Measurements from ENCODE around the gene PIEZO1. TPM values are rescaled to one million over a fixed set of nuclear protein-coding genes. Genes with fewer than 3 reads are reported as not detected.

PIEZO1 gene
- total and polyA plus RNA-seq, 9 of the 15 experiments (the other 6 are each of a cell fraction or from before 2014, with no cell fraction given): 3.6 to 432 (median 131) TPM

DNA sequence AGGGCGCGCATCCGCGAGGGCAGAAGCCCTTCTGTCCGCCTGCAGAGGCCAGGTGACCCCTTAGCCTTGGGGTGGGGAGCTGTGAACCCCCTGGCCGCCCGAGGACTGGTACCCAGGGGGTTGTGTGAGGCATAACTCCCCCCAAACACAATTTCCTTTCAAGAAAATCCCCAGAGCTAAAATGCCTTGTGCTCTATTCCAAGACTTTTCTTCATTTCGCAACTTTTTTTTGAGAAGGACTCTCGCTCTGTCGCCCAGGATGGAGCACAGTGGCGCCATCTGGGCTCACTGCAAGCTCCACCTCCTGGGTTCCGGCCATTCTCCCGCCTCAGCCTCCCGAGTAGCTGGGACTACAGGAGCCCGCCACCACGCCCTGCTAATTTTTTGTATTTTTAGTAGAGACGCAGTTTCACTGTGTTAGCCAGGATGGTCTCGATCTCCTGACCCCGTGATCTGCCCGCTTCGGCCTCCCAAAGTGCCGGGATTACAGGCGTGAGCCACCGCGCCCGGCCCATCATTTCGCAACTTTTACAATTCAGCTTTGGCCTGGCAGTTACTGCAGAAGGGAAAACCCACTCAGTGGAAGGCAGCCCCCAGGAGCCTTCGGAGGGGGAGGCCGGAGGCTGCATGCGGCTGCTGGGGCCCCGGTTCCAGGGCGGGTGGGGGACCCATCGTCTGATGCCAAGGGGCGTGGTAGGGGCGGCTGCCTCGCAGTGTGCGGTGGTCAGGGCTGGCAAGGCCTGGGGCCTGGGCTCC is 27.7 kb upstream of the PIEZO1 start (continued):
- TF ChIP-seq, protein P1, sequence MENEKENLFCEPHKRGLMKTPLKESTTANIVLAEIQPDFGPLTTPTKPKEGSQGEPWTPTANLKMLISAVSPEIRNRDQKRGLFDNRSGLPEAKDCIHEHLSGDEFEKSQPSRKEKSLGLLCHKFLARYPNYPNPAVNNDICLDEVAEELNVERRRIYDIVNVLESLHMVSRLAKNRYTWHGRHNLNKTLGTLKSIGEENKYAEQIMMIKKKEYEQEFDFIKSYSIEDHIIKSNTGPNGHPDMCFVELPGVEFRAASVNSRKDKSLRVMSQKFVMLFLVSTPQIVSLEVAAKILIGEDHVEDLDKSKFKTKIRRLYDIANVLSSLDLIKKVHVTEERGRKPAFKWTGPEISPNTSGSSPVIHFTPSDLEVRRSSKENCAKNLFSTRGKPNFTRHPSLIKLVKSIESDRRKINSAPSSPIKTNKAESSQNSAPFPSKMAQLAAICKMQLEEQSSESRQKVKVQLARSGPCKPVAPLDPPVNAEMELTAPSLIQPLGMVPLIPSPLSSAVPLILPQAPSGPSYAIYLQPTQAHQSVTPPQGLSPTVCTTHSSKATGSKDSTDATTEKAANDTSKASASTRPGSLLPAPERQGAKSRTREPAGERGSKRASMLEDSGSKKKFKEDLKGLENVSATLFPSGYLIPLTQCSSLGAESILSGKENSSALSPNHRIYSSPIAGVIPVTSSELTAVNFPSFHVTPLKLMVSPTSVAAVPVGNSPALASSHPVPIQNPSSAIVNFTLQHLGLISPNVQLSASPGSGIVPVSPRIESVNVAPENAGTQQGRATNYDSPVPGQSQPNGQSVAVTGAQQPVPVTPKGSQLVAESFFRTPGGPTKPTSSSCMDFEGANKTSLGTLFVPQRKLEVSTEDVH (IDR thresholded peaks at IDR 0.05; ENCODE audit: low read depth, partially characterized antibody): peak; percentile 26
- TF ChIP-seq MYNN (IDR thresholded peaks at IDR 0.05) (0 out of 2 replicates have a peak, but pooled peaks have one; percentile 47), MYNN (CRISPR knock-in tag; IDR thresholded peaks at IDR 0.05) (no peak), HDAC2 (IDR thresholded peaks at IDR 0.05) (0 out of 2 replicates have a peak, but pooled peaks have one; percentile 4)

DNA sequence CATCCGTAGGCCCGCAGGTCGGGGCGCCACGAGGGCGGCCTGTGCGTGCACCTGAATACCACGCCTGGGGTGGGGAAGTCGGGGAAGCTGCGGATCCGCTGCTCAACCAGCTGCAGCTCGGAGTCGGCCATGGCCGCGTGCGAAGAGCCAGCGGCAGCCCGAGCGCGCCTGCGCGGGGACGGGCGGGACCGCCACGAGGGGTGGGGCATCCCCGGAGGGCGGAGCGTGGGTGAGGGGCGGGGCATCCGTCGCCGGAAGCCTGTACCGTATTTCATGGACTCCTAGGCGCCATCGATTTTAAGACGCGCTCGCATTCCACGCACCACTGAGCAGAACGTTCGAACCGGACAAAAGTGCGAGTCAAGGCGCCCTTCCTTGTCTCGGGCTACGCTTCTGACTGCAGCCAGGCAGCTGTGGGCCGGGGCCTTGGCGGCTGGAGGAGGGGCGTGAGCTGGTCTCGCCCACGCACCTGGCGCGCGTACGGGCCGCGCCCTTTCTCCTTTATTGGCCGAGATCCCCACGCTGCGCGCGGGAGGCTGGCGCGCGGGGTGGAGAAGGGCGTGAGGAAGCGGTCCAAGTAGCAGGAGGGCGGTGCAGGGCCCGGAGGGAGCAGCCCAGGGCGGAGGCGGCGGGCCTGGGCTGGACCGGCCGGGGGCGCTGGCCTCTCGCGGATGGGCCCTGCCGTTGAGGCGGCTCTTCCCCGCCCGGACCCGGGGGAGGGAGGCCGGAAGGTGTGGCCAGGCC is 26.9 kb upstream of the PIEZO1 start, which contains the start of gene APRT:
TSS of gene APRT (minus strand) at position 160 of the 744 bp plus-strand sequence. CDS start at position 131, 29 bp downstream.
- Histone ChIP-seq H3K9ac (ENCODE audit: insufficient read depth in 1 of 2, low read depth in 2 of 2, low read length in 2 of 2) (peak within 1 kb of the TSS; percentile 86 to 99), H3K9me1 (ENCODE audit: control insufficient read depth, insufficient read depth, low read length) (no peaks in the 10 kb centered on the region), H4K20me1 (replicated peaks; ENCODE audit: control insufficient read depth, insufficient read depth, low read length) (peaks cover 30% of the 10 kb centered on the region; the same call in 1 of the 2 replicates), H3K79me2 (ENCODE audit: control insufficient read depth, insufficient read depth, low read length) (peaks cover 39% of the 10 kb centered on the region), H3K27ac (ENCODE audit: extremely low read depth, low read depth, low read length) (peak within 1 kb of the TSS; percentile 94), H3K4me1 (replicated peaks in 1 of 2; ENCODE audit: control insufficient read depth in 2 of 2, insufficient read depth in 2 of 2, low read length in 2 of 2) (peaks cover 14 to 82% of the 10 kb centered on the region in 2 experiments), H3K36me3 (ENCODE audit: control insufficient read depth, insufficient read depth, low read length) (peaks cover 41% of the 10 kb centered on the region; the same call in 2 of the 3 replicates), H2AFZ (ENCODE audit: low read depth, low read length) (peak within 1 kb of the TSS; percentile 98), H3K4me3 (peak within 1 kb of the TSS; percentile 64), H3K27me3 (ENCODE audit: control insufficient read depth in 2 of 2, insufficient read depth in 2 of 2, low read length in 2 of 2) (no peaks in the 10 kb centered on the region), H3K4me2 (ENCODE audit: insufficient read depth, low read length) (peak within 1 kb of the TSS; percentile 96), H3K9me3 (replicated peaks; ENCODE audit: control insufficient read depth, insufficient read depth, low read depth, low read length) (no peaks in the 10 kb centered on the region)
- WGBS (ENCODE audit: insufficient coverage, low coverage, missing lambda C conversion rate): 0% methylated on average over 44 of the region's 84 CpGs
- CTCF ChIA-PET (ENCODE audit: low intra/inter-chr PET ratio): interaction anchor here (0.6 to 1.9 kb wide), 9 partner anchors 46 to 810 kb away, joined by 3 to 16 read pairs (median 4); partner anchors contain the start of genes CBFA2T3 and CDH15
- ATAC-seq (peak; percentile 84), FAIRE-seq (peak; percentile 85), DNase-seq (ENCODE audit: extremely low read depth in 1 of 4, low spot score in 3 of 4) (peak; percentile 92 to 98 (median 95))
- intact Hi-C loops (cut with micrococcal nuclease): loop anchor here (2.0 to 10.0 kb wide), 6 partner anchors 45 to 695 kb away; partner anchors contain the start of genes CBFA2T3, CDH15, GALNS and SPG7
- POLR2A ChIA-PET: interaction anchor here (0.6 to 6.1 kb wide), 9 partner anchors 12 to 663 kb away, joined by 3 to 50 read pairs (median 5); partner anchors contain the start of gene PIEZO1
- in situ Hi-C loops (cut with MboI): loop anchor here (5.0 to 10.0 kb wide), 2 partner anchors 355 to 403 kb away; partner anchors contain the start of gene ZNF778
- BruUV-seq (replicated peaks): no TSS peak
- TF ChIP-seq RBM25 (IDR thresholded peaks at IDR 0.05; ENCODE audit: low read depth, low read length, severe bottlenecking) (no peak), RB1 (IDR thresholded peaks at IDR 0.05; ENCODE audit: low read depth) (peak; percentile 92), NFRKB (IDR thresholded peaks at IDR 0.05; ENCODE audit: low read depth) (no peak), ZBED1 (IDR thresholded peaks at IDR 0.05) (0 out of 2 replicates have a peak, but pooled peaks have one; percentile 23), TAF1 (IDR thresholded peaks at IDR 0.05; ENCODE audit: control insufficient read depth, extremely low read depth, insufficient read depth, low read length, severe bottlenecking) (peak; percentile 65), CBFB (CRISPR knock-in tag; IDR thresholded peaks at IDR 0.05) (peak; percentile 33; the same call in 1 of the 2 replicates), KAT7 (CRISPR knock-in tag; IDR thresholded peaks at IDR 0.05; ENCODE audit: borderline replicate concordance) (peak; percentile 16; the same call in 1 of the 2 replicates), SP1 (CRISPR knock-in tag; IDR thresholded peaks at IDR 0.05) (peak; percentile 88), ZBTB8A (IDR thresholded peaks at IDR 0.05; ENCODE audit: partially characterized antibody) (no peak), CREBBP (IDR thresholded peaks at IDR 0.05; ENCODE audit: low read depth, low read length) (no peak)
- TF ChIP-seq, protein P2, sequence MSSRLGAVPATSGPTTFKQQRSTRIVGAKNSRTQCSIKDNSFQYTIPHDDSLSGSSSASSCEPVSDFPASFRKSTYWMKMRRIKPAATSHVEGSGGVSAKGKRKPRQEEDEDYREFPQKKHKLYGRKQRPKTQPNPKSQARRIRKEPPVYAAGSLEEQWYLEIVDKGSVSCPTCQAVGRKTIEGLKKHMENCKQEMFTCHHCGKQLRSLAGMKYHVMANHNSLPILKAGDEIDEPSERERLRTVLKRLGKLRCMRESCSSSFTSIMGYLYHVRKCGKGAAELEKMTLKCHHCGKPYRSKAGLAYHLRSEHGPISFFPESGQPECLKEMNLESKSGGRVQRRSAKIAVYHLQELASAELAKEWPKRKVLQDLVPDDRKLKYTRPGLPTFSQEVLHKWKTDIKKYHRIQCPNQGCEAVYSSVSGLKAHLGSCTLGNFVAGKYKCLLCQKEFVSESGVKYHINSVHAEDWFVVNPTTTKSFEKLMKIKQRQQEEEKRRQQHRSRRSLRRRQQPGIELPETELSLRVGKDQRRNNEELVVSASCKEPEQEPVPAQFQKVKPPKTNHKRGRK (tag; IDR thresholded peaks at IDR 0.05): no peak
